ENCODE measurements around the gene F2R. TPM values are rescaled to one million over a fixed set of nuclear protein-coding genes. Genes with fewer than 3 reads are reported as not detected.

F2R gene
- total and polyA plus RNA-seq, 2 experiments from 2014 or later: 15.0 to 26.0 TPM

- no peaks in the 10 kb centered on the region for H4K20me1 ChIP-seq (replicated peaks; ENCODE audit: insufficient read depth)
- no peaks in the 10 kb centered on the region for H3K36me3 Mint-ChIP-seq (ENCODE audit: low read depth)
- peaks cover 13% of the 10 kb centered on the region for H3K4me1 ChIP-seq (ENCODE audit: insufficient read depth)
- H3K4me2 ChIP-seq: no peak overlapping the region
- no peak for TF ChIP-seq NANOG (IDR thresholded peaks at IDR 0.05; ENCODE audit: borderline replicate concordance)
- TF ChIP-seq JUNB (IDR thresholded peaks at IDR 0.05; ENCODE audit: unreplicated experiment): no peak
- TF ChIP-seq REST (IDR thresholded peaks at IDR 0.05; ENCODE audit: unreplicated experiment): no peak
- TF ChIP-seq ZNF114 (CRISPR knock-in tag; IDR thresholded peaks at IDR 0.05): no peak
- no peak for TF ChIP-seq EZH2 (IDR thresholded peaks at IDR 0.05; ENCODE audit: low read depth, unreplicated experiment)
- no peak for TF ChIP-seq POLR2AphosphoS5 (IDR thresholded peaks at IDR 0.05; ENCODE audit: low read depth)
- H3K36me3 ChIP-seq (ENCODE audit: insufficient read depth): no peaks in the 10 kb centered on the region
- H3K4me3 ChIP-seq: no peak overlapping the region
- H3K9me2 ChIP-seq (ENCODE audit: insufficient read depth): no peaks in the 10 kb centered on the region
- H2AFZ ChIP-seq: no peak overlapping the region
- H3K27ac Mint-ChIP-seq: no peak overlapping the region
- H3F3A ChIP-seq (replicated peaks; ENCODE audit: low read depth): no peaks in the 10 kb centered on the region
- no peak for ATAC-seq
- DNase-seq (ENCODE audit: low spot score): no peak
- no peaks in the 10 kb centered on the region for H3K27me3 ChIP-seq (ENCODE audit: insufficient read depth)
- no peaks in the 10 kb centered on the region for H3K9me3 Mint-ChIP-seq
- H3K4me1 Mint-ChIP-seq: peaks cover 39% of the 10 kb centered on the region
- H3K27ac ChIP-seq (ENCODE audit: low read depth): no peak overlapping the region
- no peaks in the 10 kb centered on the region for H3K79me2 ChIP-seq (replicated peaks; ENCODE audit: insufficient read depth)
- no peak overlapping the region for H3K4me3 Mint-ChIP-seq
- peaks cover 7% of the 10 kb centered on the region for H3K27me3 Mint-ChIP-seq (ENCODE audit: insufficient read depth, low read depth, poor library complexity)
Observed at GRCh38 chr5:76782444-76782843, 66.5 kb downstream of the F2R start.

Small RNAs within 50 kb of the gene (small RNA-seq; reads per million reads assigned to genes)
- gene RF02154 (ENCODE audit: low replicate concordance) (not detected), gene RF02155 (ENCODE audit: low replicate concordance) (not detected)

Other genes with a start within 250 kb of the F2R start
- gene F2RL2, start 92.7 kb upstream of the F2R start, total RNA-seq (2014; rRNA removed; shearing (Covaris generic)): 0.42 TPM in 1 of 2 replicates, not detected in the other
- 0.37 and 0.70 TPM in 2 replicates for gene F2RL2, start 92.7 kb upstream of the F2R start, polyA plus RNA-seq (2016; fragmentation: Nextera tagmentation; extraction: Ambion mirVana)
- 27.1 and 32.1 TPM in 2 replicates for gene F2RL1, start 102.9 kb downstream of the F2R start, total RNA-seq (2014; rRNA removed; shearing (Covaris generic))
- gene F2RL1, start 102.9 kb downstream of the F2R start, polyA plus RNA-seq (2016; fragmentation: Nextera tagmentation; extraction: Ambion mirVana): 15.3 and 16.2 TPM in 2 replicates
- gene S100Z, start 133.9 kb downstream of the F2R start, total RNA-seq (2014; rRNA removed; shearing (Covaris generic)): not detected in 2 replicates
- not detected in 2 replicates for gene S100Z, start 133.9 kb downstream of the F2R start, polyA plus RNA-seq (2016; fragmentation: Nextera tagmentation; extraction: Ambion mirVana)
- not detected in 2 replicates for gene CRHBP, start 236.9 kb downstream of the F2R start, total RNA-seq (2014; rRNA removed; shearing (Covaris generic))
- not detected in 2 replicates for gene CRHBP, start 236.9 kb downstream of the F2R start, polyA plus RNA-seq (2016; fragmentation: Nextera tagmentation; extraction: Ambion mirVana)